HG03025 (cell line): ENCODE results near the gene PCDHGA1.
A peak's percentile ranks its signal among the peaks of the same experiment; 100 is the strongest.

Experiments used
- ATAC-seq: cut with Tn5 transposase; IDR thresholded peaks from one replicate; pipeline ENCODE4 v1.9.1; 2021; ENCODE audit warnings: mild to moderate bottlenecking, moderate library complexity; ENCODE audit not compliant: unreplicated experiment, low FRiP score

Gene PCDHGA1

DNA sequence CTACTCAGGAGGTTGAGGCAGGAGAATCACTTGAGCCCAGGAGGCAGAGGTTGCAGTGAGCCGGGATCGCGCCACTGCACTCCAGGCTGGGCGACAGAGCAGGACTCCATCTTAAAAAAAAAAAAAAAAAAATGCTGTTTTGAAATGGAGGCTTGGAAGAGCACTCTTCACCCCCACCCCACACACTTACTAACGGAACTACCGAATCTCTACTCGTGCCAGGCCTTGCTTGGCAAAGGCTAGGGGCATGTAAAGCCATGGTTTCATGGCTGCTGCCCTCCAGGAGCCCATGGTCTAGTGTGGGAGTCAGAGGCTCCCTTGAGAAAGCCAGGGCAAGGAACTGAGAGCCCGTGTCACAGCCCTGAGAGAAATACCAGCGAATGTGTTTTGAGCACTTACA is 179.8 kb downstream of the PCDHGA1 start:
- ATAC-seq, result no peak

DNA sequence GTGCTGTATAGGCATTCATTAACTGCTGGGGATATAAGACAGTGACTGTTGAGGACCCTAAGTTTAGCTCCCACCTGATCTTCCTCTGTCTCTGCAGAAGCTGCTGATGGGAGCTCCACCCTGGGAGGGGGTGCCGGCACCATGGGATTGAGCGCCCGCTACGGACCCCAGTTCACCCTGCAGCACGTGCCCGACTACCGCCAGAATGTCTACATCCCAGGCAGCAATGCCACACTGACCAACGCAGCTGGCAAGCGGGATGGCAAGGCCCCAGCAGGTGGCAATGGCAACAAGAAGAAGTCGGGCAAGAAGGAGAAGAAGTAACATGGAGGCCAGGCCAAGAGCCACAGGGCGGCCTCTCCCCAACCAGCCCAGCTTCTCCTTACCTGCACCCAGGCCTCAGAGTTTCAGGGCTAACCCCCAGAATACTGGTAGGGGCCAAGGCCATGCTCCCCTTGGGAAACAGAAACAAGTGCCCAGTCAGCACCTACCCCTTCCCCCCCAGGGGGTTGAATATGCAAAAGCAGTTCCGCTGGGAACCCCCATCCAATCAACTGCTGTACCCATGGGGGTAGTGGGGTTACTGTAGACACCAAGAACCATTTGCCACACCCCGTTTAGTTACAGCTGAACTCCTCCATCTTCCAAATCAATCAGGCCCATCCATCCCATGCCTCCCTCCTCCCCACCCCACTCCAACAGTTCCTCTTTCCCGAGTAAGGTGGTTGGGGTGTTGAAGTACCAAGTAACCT is 180.7 kb downstream of the PCDHGA1 start:
- no peak for ATAC-seq

DNA sequence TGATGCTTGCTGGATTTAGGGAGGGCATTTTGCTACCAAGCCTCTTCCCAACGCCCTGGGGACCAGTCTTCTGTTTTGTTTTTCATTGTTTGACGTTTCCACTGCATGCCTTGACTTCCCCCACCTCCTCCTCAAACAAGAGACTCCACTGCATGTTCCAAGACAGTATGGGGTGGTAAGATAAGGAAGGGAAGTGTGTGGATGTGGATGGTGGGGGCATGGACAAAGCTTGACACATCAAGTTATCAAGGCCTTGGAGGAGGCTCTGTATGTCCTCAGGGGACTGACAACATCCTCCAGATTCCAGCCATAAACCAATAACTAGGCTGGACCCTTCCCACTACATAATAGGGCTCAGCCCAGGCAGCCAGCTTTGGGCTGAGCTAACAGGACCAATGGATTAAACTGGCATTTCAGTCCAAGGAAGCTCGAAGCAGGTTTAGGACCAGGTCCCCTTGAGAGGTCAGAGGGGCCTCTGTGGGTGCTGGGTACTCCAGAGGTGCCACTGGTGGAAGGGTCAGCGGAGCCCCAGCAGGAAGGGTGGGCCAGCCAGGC is 181.5 kb downstream of the PCDHGA1 start:
- ATAC-seq, result no peak

DNA sequence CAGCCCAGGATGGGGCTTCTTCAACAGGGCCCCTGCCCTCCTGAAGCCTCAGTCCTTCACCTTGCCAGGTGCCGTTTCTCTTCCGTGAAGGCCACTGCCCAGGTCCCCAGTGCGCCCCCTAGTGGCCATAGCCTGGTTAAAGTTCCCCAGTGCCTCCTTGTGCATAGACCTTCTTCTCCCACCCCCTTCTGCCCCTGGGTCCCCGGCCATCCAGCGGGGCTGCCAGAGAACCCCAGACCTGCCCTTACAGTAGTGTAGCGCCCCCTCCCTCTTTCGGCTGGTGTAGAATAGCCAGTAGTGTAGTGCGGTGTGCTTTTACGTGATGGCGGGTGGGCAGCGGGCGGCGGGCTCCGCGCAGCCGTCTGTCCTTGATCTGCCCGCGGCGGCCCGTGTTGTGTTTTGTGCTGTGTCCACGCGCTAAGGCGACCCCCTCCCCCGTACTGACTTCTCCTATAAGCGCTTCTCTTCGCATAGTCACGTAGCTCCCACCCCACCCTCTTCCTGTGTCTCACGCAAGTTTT is 182.1 kb downstream of the PCDHGA1 start:
- no peak for ATAC-seq

DNA sequence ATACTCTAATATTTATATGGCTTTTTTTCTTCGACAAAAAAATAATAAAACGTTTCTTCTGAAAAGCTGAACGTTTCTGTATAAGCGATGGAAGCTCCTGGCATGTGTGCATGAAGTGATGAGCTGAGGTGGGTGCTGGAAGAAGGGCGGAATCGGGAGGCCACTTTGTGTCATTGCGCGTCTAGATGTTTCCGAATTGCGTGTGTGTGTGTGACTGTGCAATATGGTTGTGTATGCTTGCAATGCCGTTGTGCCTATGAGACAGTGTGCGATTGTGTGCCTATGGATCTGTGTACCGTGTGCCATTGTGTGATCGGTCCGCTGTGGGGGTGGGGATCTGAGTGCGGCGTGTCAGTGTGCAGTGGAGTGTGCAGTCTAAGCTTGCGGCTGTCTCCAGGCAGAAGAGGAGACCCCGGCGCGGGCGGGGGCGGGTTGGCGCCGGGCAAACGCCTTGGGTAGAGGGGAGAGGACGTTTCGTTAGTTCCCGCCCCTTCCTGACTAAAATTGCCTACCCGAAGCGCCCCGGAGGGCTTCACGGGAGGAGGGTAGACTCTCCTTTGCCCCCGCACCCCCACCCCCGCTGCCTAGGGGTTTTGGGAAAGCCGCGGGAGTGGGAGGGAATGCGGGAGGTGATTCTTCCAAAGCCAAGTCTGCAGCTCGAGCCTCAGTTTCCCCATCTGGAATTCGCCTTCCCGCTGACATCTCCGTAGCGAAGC is 182.8 kb downstream of the PCDHGA1 start:
- ATAC-seq, result no peak

DNA sequence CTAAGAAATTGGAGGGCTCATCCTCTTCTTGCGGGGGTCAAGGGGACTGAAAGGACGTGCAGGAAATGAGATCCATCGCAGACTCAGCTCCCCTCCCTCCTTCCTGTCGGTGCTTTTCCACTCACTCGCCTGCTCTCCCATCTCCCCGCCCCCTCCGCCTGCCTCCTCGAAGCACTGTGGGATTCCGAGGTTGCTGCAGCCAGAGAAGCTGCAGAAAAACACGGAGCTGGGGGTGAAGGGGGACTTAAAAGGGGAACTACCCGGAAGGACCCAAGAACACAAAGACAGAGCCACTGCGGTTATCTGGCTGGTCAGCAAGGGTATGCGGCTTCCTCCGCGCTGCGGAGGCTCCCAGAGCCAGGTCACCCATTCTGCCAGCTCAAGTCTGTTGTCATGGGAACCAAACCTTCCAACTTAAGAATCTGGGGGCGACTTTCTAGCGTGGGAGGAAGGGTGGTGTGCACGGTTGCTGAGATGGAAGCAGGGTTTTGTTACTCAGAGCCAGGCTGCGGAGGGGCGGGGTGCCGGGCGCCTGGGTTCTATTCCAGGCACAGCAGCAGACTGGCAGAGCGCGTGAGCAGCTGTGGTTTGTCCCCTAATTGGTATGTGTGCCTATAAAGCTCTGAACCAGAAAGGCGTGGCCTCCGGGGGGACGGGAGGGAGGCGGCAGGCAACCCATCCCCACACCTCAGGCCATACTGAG is 183.5 kb downstream of the PCDHGA1 start:
- peak; percentile 50 for ATAC-seq

DNA sequence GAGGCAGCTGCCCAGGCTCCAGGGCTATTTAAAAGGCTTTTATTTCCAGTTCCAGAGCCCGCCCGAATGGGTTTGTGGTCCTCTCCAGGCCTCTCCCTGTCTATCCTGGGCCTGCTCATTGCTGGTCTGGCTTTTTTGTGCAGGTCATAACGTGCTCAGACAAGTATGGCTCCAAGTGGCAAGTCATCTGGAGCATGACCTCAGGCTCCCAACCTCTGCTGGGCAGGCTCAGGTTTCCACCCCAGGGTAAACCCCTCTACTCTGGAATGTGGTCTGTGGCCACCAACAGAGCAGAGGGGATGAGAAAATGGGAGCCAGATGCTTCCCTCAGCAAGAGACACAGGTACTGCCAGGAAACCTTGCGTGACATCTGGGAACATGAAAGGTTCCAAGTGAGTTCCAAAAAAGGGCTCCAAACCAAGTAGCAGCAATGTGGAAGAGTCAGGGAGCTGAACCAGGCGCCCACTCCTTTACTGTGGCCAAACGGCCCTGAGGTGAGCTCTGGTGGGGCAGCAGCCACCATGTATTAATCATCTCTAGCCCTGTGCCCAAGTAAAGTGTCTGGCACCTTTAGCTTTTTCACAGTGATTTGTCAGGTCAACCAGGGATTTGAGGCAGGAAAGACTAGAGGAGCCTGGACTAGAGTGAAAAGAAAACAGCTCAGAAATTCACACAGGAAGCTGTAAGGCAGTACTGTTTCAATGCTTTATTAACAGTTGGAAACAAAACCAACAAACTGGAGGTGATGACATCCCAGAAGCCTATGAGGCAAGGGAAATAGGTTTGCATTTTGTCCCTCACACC is 184.2 kb downstream of the PCDHGA1 start:
- peak; percentile 1 for ATAC-seq

DNA sequence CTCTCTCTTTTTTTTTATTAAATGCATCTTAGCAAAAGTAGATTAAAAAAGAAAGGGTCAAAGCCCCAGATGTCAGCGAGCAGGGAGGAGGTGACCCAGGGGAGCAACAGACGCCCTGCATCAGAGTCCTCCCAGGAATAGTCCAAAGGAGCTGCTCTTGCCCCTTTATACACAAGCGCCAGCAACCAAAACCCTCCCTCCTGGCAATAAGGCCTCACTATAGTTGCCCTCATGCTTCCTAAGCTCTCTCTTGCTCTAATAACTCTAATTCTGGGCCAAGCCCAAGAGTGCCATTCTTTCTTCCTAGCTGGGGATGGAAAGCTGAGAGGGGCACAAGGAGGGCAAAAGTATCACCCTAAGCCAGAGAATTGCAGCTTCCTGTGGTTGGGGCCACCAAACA is 184.8 kb downstream of the PCDHGA1 start:
- ATAC-seq, result no peak

DNA sequence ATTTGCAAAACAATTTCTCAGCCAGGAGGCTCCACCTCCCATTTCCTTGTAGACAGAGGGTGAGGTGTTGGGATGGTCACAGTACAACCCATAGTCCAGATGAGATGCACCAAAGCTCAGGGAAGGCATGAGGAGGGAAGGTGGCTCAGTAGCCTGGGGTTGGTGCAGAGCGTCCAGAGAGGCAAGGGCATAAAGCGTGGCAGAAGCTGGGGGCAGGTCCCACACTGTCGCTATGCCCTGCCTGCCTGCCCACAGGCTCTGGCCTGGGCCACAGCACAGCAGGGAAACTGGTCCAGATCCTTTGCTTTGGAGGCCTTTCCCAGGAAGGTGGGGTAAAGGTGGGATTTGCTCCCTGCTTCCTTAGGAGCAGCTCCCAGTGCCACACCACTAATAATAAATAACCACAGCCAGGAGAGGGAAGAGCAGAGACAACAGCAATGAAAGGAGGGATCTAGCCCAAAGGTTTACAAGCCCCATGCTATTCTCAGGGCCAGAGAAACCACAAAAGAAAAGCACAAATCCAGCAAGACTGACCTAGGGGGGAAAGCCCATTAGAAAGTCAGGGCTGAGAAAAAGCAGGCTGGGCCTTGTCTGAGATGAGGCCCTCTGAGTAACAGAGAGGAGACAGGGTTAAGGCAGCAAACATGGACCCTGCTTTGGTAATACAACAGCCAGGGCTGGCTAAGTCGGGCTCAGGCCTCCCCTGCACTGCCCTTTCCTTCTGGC is 185.8 kb downstream of the PCDHGA1 start:
- ATAC-seq, result no peak

DNA sequence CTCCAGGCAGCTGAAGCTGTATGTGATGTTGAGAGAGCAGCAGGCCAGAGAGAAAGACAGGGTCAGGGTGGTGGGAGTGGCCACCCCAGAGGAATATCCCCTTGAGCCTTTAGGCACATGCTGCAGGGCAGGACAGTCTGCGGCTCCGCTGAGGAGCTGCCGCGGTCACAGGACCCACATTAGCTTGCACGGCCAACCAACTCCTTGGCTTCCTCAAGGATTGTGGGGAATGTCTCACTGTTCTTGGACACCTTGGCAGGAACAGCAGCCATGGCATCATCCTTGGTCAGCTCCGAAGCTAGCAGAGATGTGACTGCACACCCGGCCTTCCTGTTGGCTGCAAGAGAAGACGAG is 186.3 kb downstream of the PCDHGA1 start:
- no peak for ATAC-seq

DNA sequence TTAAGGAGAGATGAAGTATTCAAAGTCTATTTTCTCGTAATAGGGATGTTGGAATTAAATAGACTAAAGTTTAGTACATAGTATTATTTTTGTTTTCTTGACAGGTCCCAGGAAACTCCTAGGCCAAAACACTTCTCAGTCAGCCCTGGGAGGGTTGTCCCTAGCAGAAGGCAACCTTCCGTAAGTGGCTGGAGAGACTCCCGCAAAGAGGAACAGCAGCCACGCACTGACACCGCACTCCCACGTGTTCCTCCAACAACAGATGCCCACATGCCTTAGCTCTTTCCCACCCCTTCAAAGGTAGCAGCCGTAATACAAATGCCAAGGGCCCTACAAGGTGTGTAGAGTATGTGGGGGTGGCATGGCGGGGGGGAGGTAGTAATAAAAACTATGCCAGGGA is 187.0 kb downstream of the PCDHGA1 start:
- no peak for ATAC-seq

DNA sequence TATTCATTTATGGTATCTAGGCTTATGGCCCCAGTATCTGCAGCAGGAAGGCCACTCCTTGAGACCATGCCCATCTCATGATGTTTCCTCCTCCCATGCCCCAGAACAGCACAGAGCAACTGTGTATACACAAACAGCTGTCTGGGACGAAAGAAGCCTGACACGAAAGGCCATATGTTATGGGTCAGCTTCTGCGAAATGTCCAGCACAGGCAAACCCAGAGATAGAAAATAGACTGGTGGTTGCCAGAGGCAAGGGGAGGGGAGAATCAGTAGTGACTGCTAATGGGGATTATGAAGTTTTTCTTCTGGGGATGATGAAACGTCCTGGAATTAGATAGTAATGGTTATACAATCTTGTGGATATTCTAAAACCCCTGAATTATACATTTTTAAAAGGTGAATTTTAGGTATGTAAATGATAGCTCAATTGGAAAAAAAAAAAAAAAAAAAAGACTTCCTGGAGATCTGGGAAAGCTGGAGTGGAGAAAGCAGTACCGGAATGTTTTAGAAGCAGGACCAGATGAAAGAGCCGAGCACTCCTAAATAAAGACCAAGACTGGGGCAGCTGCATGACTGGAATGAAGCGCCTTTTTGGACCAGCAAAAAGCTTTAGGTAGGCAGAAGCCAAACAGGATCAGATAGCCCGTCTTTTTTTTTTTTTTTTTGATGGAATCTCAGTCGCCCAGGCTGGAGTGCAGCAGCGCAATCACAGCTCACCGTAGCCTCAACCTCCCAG is 187.7 kb downstream of the PCDHGA1 start:
- ATAC-seq, result no peak

DNA sequence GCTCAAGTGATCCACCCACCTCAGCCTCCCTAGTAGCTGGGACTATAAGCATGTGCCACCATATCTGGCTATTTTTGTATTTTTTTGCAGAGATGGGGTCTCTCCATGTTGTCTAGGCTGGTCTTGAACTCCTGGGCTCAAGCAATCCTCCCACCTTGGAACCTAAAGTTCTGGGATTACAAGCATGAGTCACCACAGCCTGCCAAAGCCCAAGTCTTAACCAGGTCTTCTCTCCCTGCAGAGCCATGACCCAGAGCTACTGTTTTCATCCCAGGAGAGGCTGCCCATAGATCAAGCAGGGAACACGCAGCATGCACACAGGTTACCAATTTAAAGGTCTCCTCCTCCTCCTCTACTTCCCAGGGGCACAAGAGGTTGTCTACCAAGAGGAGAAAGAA is 188.3 kb downstream of the PCDHGA1 start:
- no peak for ATAC-seq

DNA sequence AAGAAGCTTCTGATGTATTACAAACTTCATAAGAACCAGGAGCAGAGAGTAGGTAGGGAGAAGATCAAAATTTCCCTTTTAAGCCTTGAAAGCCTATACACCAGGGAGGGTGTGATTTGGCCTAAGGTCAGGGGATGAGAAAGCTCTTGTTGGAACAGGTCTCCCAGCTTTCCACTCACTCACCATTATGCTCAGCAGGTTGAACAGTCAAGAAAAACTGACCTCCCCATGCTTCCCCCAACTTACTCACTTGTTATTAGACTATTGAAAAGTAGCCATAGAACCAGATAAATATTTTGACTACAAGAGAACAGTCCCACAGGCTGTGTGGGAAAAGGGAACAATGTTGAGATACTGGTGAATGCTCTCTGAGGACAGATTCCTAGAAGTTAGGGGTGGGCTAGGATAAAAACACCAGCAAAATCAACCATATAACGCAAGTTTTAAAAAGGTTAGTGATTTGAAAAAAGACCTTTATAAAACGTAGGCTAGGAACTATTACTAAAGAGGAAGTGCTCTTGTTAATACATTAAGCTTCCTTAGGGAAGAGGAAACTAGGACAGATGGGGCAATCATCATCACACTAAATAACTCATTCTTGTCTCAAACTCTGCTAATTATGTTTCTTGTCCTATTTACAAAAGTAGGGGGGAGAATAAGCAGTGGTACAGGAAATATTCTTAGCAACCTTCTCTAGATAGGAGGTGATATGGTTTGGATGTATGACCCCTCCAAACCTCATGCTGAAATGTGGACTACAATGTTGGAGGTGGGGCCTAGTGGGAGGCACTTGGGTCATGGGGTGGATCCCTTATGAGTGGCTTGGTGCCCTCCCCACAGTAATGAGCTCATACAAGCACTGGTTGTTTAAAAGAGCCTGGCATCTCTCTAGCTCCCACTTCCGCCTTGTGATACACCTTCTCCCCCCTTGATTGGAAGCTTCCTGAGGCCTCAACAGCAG is 189.6 kb downstream of the PCDHGA1 start:
- ATAC-seq, result no peak

DNA sequence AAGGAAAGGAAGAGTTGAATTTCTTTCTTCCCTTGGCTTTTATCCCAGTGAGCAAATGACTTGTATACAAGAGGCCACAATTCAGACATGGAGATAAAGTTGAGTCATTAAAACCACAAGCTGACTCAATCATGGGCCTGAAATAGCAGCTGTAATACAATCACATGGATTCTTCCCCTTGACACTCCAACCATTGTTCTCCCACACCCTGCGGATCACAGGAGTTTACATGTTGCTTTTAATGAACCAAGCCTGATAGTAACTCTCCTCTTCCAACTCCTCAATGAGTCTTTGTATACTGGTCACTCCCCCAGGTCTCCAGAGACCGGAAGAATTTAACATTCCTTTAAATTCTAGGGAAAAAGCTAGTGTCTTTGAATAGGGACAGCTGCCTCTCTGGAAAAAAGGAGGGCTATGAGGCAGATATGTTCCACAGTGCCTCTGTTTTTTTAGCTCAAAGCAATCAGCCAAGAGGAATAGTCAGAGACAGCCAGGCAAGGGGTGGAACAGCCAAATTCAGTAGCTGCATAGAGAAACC is 191.0 kb downstream of the PCDHGA1 start:
- ATAC-seq, result no peak

DNA sequence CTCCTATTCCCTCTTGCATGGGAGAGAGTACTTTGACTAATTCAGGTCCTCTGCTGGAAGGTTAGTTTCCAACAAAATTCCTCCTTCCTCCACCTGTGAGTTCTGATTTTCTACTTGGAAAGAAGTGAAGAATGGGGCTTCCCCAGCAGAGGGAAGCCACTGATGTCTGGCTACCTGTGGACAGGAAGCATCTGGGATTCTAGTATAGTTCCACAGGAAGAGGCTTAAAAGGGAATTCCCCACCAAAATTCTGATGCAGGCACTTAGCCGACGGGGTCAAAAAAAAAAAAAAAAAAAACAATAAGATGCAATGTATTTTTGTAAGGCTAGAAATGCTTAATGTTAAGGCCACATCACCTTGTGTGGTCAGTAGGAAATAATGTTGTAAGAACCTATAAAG is 192.0 kb downstream of the PCDHGA1 start:
- ATAC-seq, result no peak

DNA sequence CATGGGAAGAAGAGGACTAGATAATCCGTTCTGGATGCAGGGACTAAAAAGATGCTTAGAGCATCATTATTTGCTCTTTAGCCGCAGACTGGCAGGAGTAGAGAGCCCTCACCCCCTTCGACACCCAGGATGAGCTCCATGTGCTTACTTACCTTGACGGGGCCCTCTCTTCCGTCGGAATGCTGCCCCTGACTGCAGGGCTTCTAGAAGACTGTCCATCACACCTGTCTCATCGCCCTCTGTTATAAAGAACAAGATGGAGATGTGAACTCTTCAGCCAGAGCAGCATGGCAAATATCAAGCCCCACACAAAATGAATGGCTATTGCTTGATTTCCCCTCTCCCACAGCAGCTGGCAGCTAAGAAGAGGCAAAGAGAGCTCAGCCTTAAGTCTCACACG is 193.7 kb downstream of the PCDHGA1 start:
- no peak for ATAC-seq
